ENCODE results near the gene NMNAT1.

The NMNAT1 gene

GRCh38 chr1:9985001-9985400, 41.7 kb downstream of the NMNAT1 start:
- no peak overlapping the region for H3K4me2 ChIP-seq (ENCODE audit: low read depth, low read length, poor library complexity, severe bottlenecking)
- H3K79me2 ChIP-seq (ENCODE audit: insufficient read depth, low read length): no peaks in the 10 kb centered on the region
- H3K36me3 ChIP-seq (ENCODE audit: insufficient read depth, low read length): no peaks in the 10 kb centered on the region
- H3K27me3 ChIP-seq (ENCODE audit: insufficient read depth, low read length, poor library complexity, severe bottlenecking): no peaks in the 10 kb centered on the region
- H3K4me3 ChIP-seq (ENCODE audit: low read length, poor library complexity, severe bottlenecking): no peak overlapping the region
- H3K4me1 ChIP-seq (ENCODE audit: insufficient read depth, low read length, poor library complexity, severe bottlenecking): no peaks in the 10 kb centered on the region
- TF ChIP-seq EZH2phosphoT487 (IDR thresholded peaks at IDR 0.05; ENCODE audit: borderline replicate concordance) (no peak), CTCF (conservative IDR thresholded peaks at IDR 0.05; ENCODE audit: low read length) (no peak)
- H3K9ac ChIP-seq (ENCODE audit: low read depth, low read length, poor library complexity, severe bottlenecking): no peak overlapping the region
- H3K9me2 ChIP-seq (replicated peaks; ENCODE audit: low read depth, low read length): no peaks in the 10 kb centered on the region
- no peaks in the 10 kb centered on the region for H3K9me3 ChIP-seq (ENCODE audit: insufficient read depth, low read depth, low read length)
- no peaks in the 10 kb centered on the region for H3F3A ChIP-seq (ENCODE audit: low read depth)
- H4K20me1 ChIP-seq (ENCODE audit: insufficient read depth, low read length, poor library complexity, severe bottlenecking): no peaks in the 10 kb centered on the region
- H2AFZ ChIP-seq (ENCODE audit: low read length): no peak overlapping the region

DNA sequence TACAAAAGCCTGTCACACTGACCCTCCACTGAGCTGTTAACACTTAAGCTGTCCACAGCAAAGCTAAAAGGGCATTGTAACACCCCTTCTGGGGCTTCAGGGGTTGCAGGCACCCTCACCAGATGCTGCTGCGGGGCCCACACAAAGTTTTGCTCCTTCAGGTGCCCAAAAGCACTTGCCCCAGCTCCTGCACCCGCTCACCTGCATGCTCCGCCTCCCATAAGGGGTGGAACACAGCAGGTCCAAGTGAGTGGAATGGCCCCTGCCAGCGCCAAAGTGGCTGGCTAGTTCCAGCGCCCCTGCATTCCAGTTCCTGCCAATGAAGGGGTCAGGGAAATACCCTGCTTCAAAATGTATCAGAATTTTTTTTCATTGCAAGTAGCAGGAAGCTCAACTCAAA, 46.5 kb downstream of the NMNAT1 start:
- Histone ChIP-seq H3K9ac (ENCODE audit: low read depth, low read length, poor library complexity, severe bottlenecking) (no peak overlapping the region), H3F3A (ENCODE audit: low read depth) (no peaks in the 10 kb centered on the region), H3K9me2 (replicated peaks; ENCODE audit: low read depth, low read length) (no peaks in the 10 kb centered on the region), H3K4me2 (ENCODE audit: low read depth, low read length, poor library complexity, severe bottlenecking) (no peak overlapping the region), H4K20me1 (ENCODE audit: insufficient read depth, low read length, poor library complexity, severe bottlenecking) (no peaks in the 10 kb centered on the region), H3K79me2 (ENCODE audit: insufficient read depth, low read length) (no peaks in the 10 kb centered on the region), H3K27me3 (ENCODE audit: insufficient read depth, low read length, poor library complexity, severe bottlenecking) (no peaks in the 10 kb centered on the region), H2AFZ (ENCODE audit: low read length) (no peak overlapping the region), H3K9me3 (ENCODE audit: insufficient read depth, low read depth, low read length) (no peaks in the 10 kb centered on the region), H3K4me3 (ENCODE audit: low read length, poor library complexity, severe bottlenecking) (no peak overlapping the region), H3K4me1 (ENCODE audit: insufficient read depth, low read length, poor library complexity, severe bottlenecking) (no peaks in the 10 kb centered on the region), H3K36me3 (ENCODE audit: insufficient read depth, low read length) (no peaks in the 10 kb centered on the region)
- TF ChIP-seq EZH2phosphoT487 (IDR thresholded peaks at IDR 0.05; ENCODE audit: borderline replicate concordance) (no peak), CTCF (conservative IDR thresholded peaks at IDR 0.05; ENCODE audit: low read length) (no peak)

GRCh38 chr1:9990944-9991343, 47.7 kb downstream of the NMNAT1 start:
- Histone ChIP-seq H3K4me3 (ENCODE audit: low read length, poor library complexity, severe bottlenecking) (no peak overlapping the region), H3K9ac (ENCODE audit: low read depth, low read length, poor library complexity, severe bottlenecking) (no peak overlapping the region), H4K20me1 (ENCODE audit: insufficient read depth, low read length, poor library complexity, severe bottlenecking) (no peaks in the 10 kb centered on the region), H3K36me3 (ENCODE audit: insufficient read depth, low read length) (no peaks in the 10 kb centered on the region), H3K27me3 (ENCODE audit: insufficient read depth, low read length, poor library complexity, severe bottlenecking) (no peaks in the 10 kb centered on the region), H3F3A (ENCODE audit: low read depth) (no peaks in the 10 kb centered on the region), H2AFZ (ENCODE audit: low read length) (no peak overlapping the region), H3K9me2 (replicated peaks; ENCODE audit: low read depth, low read length) (no peaks in the 10 kb centered on the region), H3K9me3 (ENCODE audit: insufficient read depth, low read depth, low read length) (no peaks in the 10 kb centered on the region), H3K4me1 (ENCODE audit: insufficient read depth, low read length, poor library complexity, severe bottlenecking) (no peaks in the 10 kb centered on the region), H3K79me2 (ENCODE audit: insufficient read depth, low read length) (no peaks in the 10 kb centered on the region), H3K4me2 (ENCODE audit: low read depth, low read length, poor library complexity, severe bottlenecking) (no peak overlapping the region)
- TF ChIP-seq EZH2phosphoT487 (IDR thresholded peaks at IDR 0.05; ENCODE audit: borderline replicate concordance): no peak
- no peak for TF ChIP-seq CTCF (conservative IDR thresholded peaks at IDR 0.05; ENCODE audit: low read length)
